HEK293T (cell line): ENCODE results near the gene CUBN.

Experiments
- ARNT ChIP-seq: fragments of 450-650 bp; IDR thresholded peaks from 2 replicates; pipeline ENCODE4 v1.6.1; 2017; ENCODE audit warnings: mild to moderate bottlenecking
- BHLHE40 ChIP-seq: fragments of 450-650 bp; IDR thresholded peaks from 2 replicates; pipeline ENCODE4 v1.6.1; 2016; ENCODE audit warnings: mild to moderate bottlenecking, moderate library complexity, borderline replicate concordance
- CTBP1 ChIP-seq: fragments of 450-650 bp; IDR thresholded peaks from 2 replicates; pipeline ENCODE4 v1.6.1; 2016; ENCODE audit warnings: borderline replicate concordance
- ELF4 ChIP-seq: fragments of 450-650 bp; IDR thresholded peaks from 2 replicates; pipeline ENCODE4 v1.6.1; 2017; ENCODE audit warnings: antibody characterized with exemption
- FOXK2 ChIP-seq: fragments of 450-650 bp; IDR thresholded peaks from 2 replicates; pipeline ENCODE4 v1.6.1; 2016; ENCODE audit warnings: mild to moderate bottlenecking
- FOXM1 ChIP-seq: fragments of 450-650 bp; IDR thresholded peaks from 2 replicates; pipeline ENCODE4 v1.6.1; 2017; ENCODE audit warnings: mild to moderate bottlenecking, borderline replicate concordance
- HDGF ChIP-seq: fragments of 450-650 bp; IDR thresholded peaks from 2 replicates; pipeline ENCODE4 v1.6.1; 2017; ENCODE audit warnings: antibody characterized with exemption, borderline replicate concordance
- L3MBTL2 ChIP-seq: fragments of 450-650 bp; conservative IDR thresholded peaks from 2 replicates; pipeline ENCODE4 v1.6.1; 2016; ENCODE audit warnings: mild to moderate bottlenecking
- NFRKB ChIP-seq: fragments of 450-650 bp; IDR thresholded peaks from 2 replicates; pipeline ENCODE4 v1.6.1; 2016; ENCODE audit warnings: mild to moderate bottlenecking, moderate library complexity
- SUZ12 ChIP-seq: fragments of 450-650 bp; IDR thresholded peaks from 2 replicates; pipeline ENCODE4 v1.6.1; 2016; ENCODE audit warnings: mild to moderate bottlenecking
- TARDBP ChIP-seq: fragments of 450-650 bp; IDR thresholded peaks from 2 replicates; pipeline ENCODE4 v1.6.1; 2016
- ZNF384 ChIP-seq: fragments of 450-650 bp; IDR thresholded peaks from 2 replicates; pipeline ENCODE4 v1.6.1; 2016
- TF ChIP-seq, protein P1 (sequence below): fragments of 450-650 bp; IDR thresholded peaks from 2 replicates; pipeline ENCODE4 v1.6.1; 2016

DNA sequence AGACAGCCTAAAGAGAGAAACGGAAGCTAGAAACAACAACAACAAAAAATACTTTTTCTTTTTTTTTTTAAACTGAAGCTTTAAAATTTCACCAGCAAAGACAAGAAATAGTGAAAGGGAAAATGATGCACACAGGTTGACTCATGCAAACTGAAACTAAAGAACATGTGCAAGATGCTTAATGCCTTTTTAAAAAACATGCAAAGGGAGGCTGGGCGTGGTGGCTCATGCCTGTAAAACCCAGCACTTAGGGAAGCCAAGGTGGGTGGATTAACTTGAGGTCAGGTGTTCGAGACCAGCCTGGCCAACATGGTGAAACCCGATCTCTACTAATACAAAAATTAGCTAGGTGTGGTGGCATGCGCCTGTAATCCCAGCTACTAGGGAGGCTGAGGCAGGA, 15.1 kb upstream of the CUBN start:
- TF ChIP-seq, protein P1, sequence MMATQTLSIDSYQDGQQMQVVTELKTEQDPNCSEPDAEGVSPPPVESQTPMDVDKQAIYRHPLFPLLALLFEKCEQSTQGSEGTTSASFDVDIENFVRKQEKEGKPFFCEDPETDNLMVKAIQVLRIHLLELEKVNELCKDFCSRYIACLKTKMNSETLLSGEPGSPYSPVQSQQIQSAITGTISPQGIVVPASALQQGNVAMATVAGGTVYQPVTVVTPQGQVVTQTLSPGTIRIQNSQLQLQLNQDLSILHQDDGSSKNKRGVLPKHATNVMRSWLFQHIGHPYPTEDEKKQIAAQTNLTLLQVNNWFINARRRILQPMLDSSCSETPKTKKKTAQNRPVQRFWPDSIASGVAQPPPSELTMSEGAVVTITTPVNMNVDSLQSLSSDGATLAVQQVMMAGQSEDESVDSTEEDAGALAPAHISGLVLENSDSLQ, result no peak
- TF ChIP-seq L3MBTL2 (no peak), ELF4 (no peak), ZNF384 (no peak), HDGF (no peak), SUZ12 (no peak), BHLHE40 (no peak), TARDBP (no peak), CTBP1 (no peak), FOXM1 (no peak), FOXK2 (no peak), NFRKB (no peak), ARNT (no peak)
